HCT116 (cell line): ENCODE data around the gene PCDHA7. TPM values are rescaled to one million over a fixed set of nuclear protein-coding genes. Genes with fewer than 3 reads are reported as not detected.
"Not testable (repeated sequence)": the region's sequence is repeated elsewhere in the genome, so short reads cannot be mapped to it uniquely, and the experiment has no call there.

Experiments used
- ATAC-seq: fragments of 200-7000 bp; cut with Tn5 transposase; 2 replicates; pipeline ENCODE4 v1.9.1; 2020; ENCODE audit warnings: mild to moderate bottlenecking, moderate library complexity
- BruUV-seq: library from RNA; stranded (reverse); fragments of 400-500 nt; replicated peaks from 2 replicates; lab custom pipeline; 2021; lab: Mats Ljungman, UMichigan
- CTCF ChIA-PET: fragments of 300-600 bp; sonication (Branson Sonifier 250); formaldehyde crosslinking; loops from one replicate; lab custom pipeline; 2021; ENCODE audit warnings: antibody characterized with exemption; lab: Charles Lee
- POLR2A ChIA-PET: fragments of 300-600, 350-600 bp; sonication (Branson Sonifier 250); formaldehyde crosslinking; loops from one replicate; lab custom pipeline; 2021; ENCODE audit warnings: antibody characterized with exemption; lab: Charles Lee
- RAD21 ChIA-PET, 2 experiments: fragments of 300-600 bp; sonication (Branson Sonifier 250); formaldehyde crosslinking; loops; one replicate each; lab custom pipeline; 2023; ENCODE audit warnings: low total read pairs in 2 of 2; ENCODE audit not compliant: uncharacterized antibody in 2 of 2, unreplicated experiment in 2 of 2, low non-redundant PET in 1 of 2; lab: Charles Lee
- DNase-seq: peaks from one replicate; pipeline ENCODE4 v3.0.0-alpha.2; 2010; ENCODE audit warnings: low read depth, low spot score
- H2AFZ ChIP-seq: fragments of 200-600 bp; shearing (Covaris generic), sonication (generic); 2 replicates; pipeline ENCODE4 v1.6.1; 2017; ENCODE audit warnings: low read depth, mixed run types, mixed read lengths, antibody characterized with exemption, low read length; ENCODE audit not compliant: poor library complexity, severe bottlenecking
- H3K27ac ChIP-seq: 2 replicates; pipeline ENCODE4 v1.5.1; 2012; ENCODE audit warnings: low read depth, low read length
- H3K27me3 ChIP-seq: fragments of 200-600 bp; sonication (generic); 2 replicates; pipeline ENCODE4 v1.6.1; 2016; ENCODE audit warnings: mixed run types, low read length, mixed read lengths; ENCODE audit not compliant: insufficient read depth
- H3K36me3 ChIP-seq, 2 experiments: fragments of 200-500 bp in 1 of 2; fragments of 200-600 bp in 1 of 2; sonication (Bioruptor generic) in 1 of 2; sonication (generic) in 1 of 2; 2 replicates each; pipeline versions ENCODE4 v1.5.1 to v1.6.1; 2014 to 2016; ENCODE audit warnings: low read length in 2 of 2, inconsistent platforms in 1 of 2, mixed read lengths in 1 of 2, mixed run types in 1 of 2; ENCODE audit not compliant: insufficient read depth in 2 of 2, control insufficient read depth in 1 of 2
- H3K4me1 ChIP-seq, 2 experiments: fragments of 200-600 bp in 1 of 2; sonication (generic) in 1 of 2; 2 replicates each; pipeline versions ENCODE4 v1.5.1 to v1.6.1; 2012 to 2017; ENCODE audit warnings: low read length in 2 of 2, inconsistent platforms in 1 of 2, mild to moderate bottlenecking in 1 of 2, mixed read lengths in 1 of 2, mixed run types in 1 of 2, moderate library complexity in 1 of 2; ENCODE audit not compliant: insufficient read depth in 2 of 2, control insufficient read depth in 1 of 2
- H3K4me2 ChIP-seq: fragments of 200-600 bp; sonication (generic); 2 replicates; pipeline ENCODE4 v1.6.1; 2017; ENCODE audit warnings: mixed run types, low read length, mixed read lengths
- H3K4me3 ChIP-seq, 2 experiments: fragments of 200-600 bp in 1 of 2; sonication (generic) in 1 of 2; replicated peaks in 1 of 2; 2 replicates each; pipeline ENCODE4 v1.5.1; 2011 to 2016; ENCODE audit warnings: low read length in 2 of 2, control low read depth in 1 of 2, low read depth in 1 of 2, mild to moderate bottlenecking in 1 of 2, mixed read lengths in 1 of 2, mixed run types in 1 of 2
- H3K79me2 ChIP-seq: fragments of 200-600 bp; sonication (generic); 2 replicates; pipeline ENCODE4 v1.6.1; 2017; ENCODE audit warnings: mild to moderate bottlenecking, mixed run types, low read length, moderate library complexity, mixed read lengths; ENCODE audit not compliant: insufficient read depth
- H3K9ac ChIP-seq: fragments of 200-600 bp; sonication (generic); 2 replicates; pipeline ENCODE4 v1.6.1; 2016; ENCODE audit warnings: low read length, mixed read lengths
- H3K9me2 ChIP-seq: fragments of 200-600 bp; sonication (generic), shearing (Covaris generic); 2 replicates; pipeline ENCODE4 v1.6.1; 2017; ENCODE audit warnings: mixed run types, mild to moderate bottlenecking, moderate library complexity; ENCODE audit not compliant: insufficient read depth
- H3K9me3 ChIP-seq, 2 experiments: fragments of 200-500 bp in 1 of 2; fragments of 200-600 bp in 1 of 2; sonication (Bioruptor generic) in 1 of 2; sonication (generic) in 1 of 2; 2 replicates each; pipeline ENCODE4 v1.6.1; 2014 to 2017; ENCODE audit warnings: low read length in 2 of 2, mixed read lengths in 2 of 2, inconsistent platforms in 1 of 2, low read depth in 1 of 2, mild to moderate bottlenecking in 1 of 2, mixed run types in 1 of 2, moderate library complexity in 1 of 2; ENCODE audit not compliant: control insufficient read depth in 1 of 2, insufficient read depth in 1 of 2
- H4K20me1 ChIP-seq: fragments of 200-600 bp; sonication (generic), shearing (Covaris generic); 2 replicates; pipeline ENCODE4 v1.6.1; 2017; ENCODE audit warnings: mixed run types, mild to moderate bottlenecking, moderate library complexity; ENCODE audit not compliant: insufficient read depth
- intact Hi-C: fragments of 100-400 bp; cut with micrococcal nuclease; formaldehyde crosslinking; loops from 2 replicates; pipeline ENCODE4 v1.10.0; 2022
- total RNA-seq: library from RNA; stranded (reverse); gene quantifications from one replicate; pipeline ENCODE4 v1.2.1, GENCODE V29; 2021; ENCODE audit not compliant: unreplicated experiment

Gene PCDHA7
- total RNA-seq, 1 experiment from 2014 or later: not detected

DNA sequence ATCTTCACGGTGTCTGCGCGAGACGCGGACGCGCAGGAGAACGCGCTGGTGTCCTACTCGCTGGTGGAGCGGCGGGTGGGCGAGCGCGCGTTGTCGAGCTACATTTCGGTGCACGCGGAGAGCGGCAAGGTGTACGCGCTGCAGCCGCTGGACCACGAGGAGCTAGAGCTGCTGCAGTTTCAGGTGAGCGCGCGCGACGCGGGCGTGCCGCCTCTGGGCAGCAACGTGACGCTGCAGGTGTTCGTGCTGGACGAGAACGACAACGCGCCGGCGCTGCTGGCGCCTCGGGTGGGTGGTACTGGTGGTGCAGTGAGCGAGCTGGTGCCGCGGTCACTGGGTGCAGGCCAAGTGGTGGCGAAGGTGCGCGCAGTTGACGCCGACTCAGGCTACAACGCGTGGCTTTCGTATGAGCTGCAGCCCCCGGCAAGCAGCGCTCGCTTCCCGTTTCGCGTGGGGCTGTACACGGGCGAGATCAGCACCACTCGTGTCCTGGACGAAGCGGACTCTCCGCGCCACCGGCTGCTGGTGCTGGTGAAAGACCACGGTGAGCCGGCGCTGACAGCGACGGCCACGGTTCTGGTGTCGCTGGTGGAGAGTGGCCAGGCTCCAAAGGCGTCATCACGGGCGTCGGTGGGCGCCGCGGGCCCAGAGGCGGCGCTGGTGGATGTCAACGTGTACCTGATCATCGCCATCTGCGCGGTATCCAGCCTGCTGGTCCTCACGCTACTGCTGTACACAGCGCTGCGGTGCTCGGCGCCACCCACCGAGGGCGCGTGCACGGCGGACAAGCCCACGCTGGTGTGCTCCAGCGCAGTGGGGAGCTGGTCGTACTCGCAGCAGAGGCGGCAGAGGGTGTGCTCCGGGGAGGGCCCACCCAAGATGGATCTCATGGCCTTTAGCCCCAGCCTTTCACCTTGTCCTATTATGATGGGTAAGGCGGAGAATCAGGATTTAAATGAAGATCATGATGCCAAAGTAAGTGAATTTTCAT is 4.3 kb upstream of the PCDHA7 start:
- H3K4me2 ChIP-seq, H3K27me3 ChIP-seq, DNase-seq, H2AFZ ChIP-seq, BruUV-seq, H4K20me1 ChIP-seq, H3K9ac ChIP-seq, RAD21 ChIA-PET, H3K9me2 ChIP-seq, H3K27ac ChIP-seq, ATAC-seq, H3K4me3 ChIP-seq, H3K36me3 ChIP-seq, H3K9me3 ChIP-seq, intact Hi-C loops, CTCF ChIA-PET, H3K79me2 ChIP-seq, H3K4me1 ChIP-seq, POLR2A ChIA-PET: not testable (repeated sequence)

- ATAC-seq, BruUV-seq, intact Hi-C loops, H4K20me1 ChIP-seq, H3K4me2 ChIP-seq, H2AFZ ChIP-seq, POLR2A ChIA-PET, H3K27ac ChIP-seq, H3K27me3 ChIP-seq, H3K9ac ChIP-seq, DNase-seq, H3K4me1 ChIP-seq, H3K79me2 ChIP-seq, H3K36me3 ChIP-seq, H3K4me3 ChIP-seq, RAD21 ChIA-PET, H3K9me2 ChIP-seq, H3K9me3 ChIP-seq, CTCF ChIA-PET: not testable (repeated sequence)
Observed at GRCh38 chr5:140834439-140835008, 455 bp downstream of the PCDHA7 start.
